HG02870 (cell line): ENCODE data around the gene EPB42.

ENCODE experiments used
- ATAC-seq: cut with Tn5 transposase; IDR thresholded peaks from one replicate; pipeline ENCODE4 v1.9.1; 2021; ENCODE audit warnings: mild to moderate bottlenecking, moderate library complexity; ENCODE audit not compliant: unreplicated experiment

The EPB42 gene

GRCh38 chr15:43220991-43221403 is at the start of gene EPB42:
TSS of gene EPB42 (minus strand) at chr15:43221018. CDS start at chr15:43220825, 193 bp downstream.
- ATAC-seq = no peak

- no peak for ATAC-seq
Observed at GRCh38 chr15:43270113-43270665, 49.4 kb upstream of the EPB42 start.

GRCh38 chr15:43268111-43269105 is 47.6 kb upstream of the EPB42 start:
- ATAC-seq = no peak

GRCh38 chr15:43267439-43267838 is 46.6 kb upstream of the EPB42 start:
- ATAC-seq = no peak

- no peak for ATAC-seq
Observed at GRCh38 chr15:43266834-43267233, 46.0 kb upstream of the EPB42 start, which contains the start of gene TGM5. TSS of gene TGM5 (minus strand) at chr15:43266928. CDS start at chr15:43266849, 79 bp downstream.

- no peak for ATAC-seq
Observed at GRCh38 chr15:43266386-43266785, 45.6 kb upstream of the EPB42 start.

- no peak for ATAC-seq
Observed at GRCh38 chr15:43260011-43260615, 39.3 kb upstream of the EPB42 start.

- no peak for ATAC-seq
Observed at GRCh38 chr15:43258781-43259180, 38.0 kb upstream of the EPB42 start.

GRCh38 chr15:43256341-43256740 is 35.5 kb upstream of the EPB42 start:
- no peak for ATAC-seq

GRCh38 chr15:43255376-43255775 is 34.6 kb upstream of the EPB42 start:
- no peak for ATAC-seq

- ATAC-seq = peak; percentile 47
Observed at GRCh38 chr15:43253431-43254403, 32.9 kb upstream of the EPB42 start.

- ATAC-seq = no peak
Observed at GRCh38 chr15:43251871-43252250, 31.0 kb upstream of the EPB42 start.

GRCh38 chr15:43251185-43251870 is 30.5 kb upstream of the EPB42 start:
- ATAC-seq = no peak

GRCh38 chr15:43250785-43251184 is 30.0 kb upstream of the EPB42 start:
- ATAC-seq = no peak

- peak; percentile 46 for ATAC-seq
Observed at GRCh38 chr15:43249699-43250203, 28.9 kb upstream of the EPB42 start.

GRCh38 chr15:43249236-43249635 is 28.4 kb upstream of the EPB42 start:
- ATAC-seq = peak; percentile 19

- ATAC-seq = no peak
Observed at GRCh38 chr15:43246261-43246774, 25.5 kb upstream of the EPB42 start.

GRCh38 chr15:43244092-43244491 is 23.3 kb upstream of the EPB42 start:
- no peak for ATAC-seq

- ATAC-seq = no peak
Observed at GRCh38 chr15:43243020-43243645, 22.3 kb upstream of the EPB42 start.
